ENCODE measurements around the gene IL17RA.

Gene IL17RA

GRCh38 chr22:17161991-17162390, 77.2 kb downstream of the IL17RA start:
- no peak for DNase-seq

DNA sequence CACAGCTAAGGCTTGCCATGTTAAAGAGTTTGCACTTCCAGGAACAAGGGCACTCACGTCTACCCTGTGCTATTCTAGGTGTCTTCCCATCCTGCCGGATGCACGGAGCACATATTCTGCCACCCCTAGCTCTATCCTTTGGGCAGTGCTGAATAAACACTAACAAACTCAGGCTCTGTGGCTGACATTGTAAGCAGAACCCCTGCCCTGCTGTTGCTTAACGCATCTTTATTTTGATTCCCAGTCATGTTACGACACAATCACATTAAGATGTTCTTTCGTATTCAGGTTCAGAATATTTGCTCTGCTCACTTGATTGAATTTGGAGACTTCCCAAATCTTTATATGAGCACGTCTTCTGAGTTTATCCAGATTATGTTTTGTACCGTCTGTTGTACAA, 77.9 kb downstream of the IL17RA start:
- DNase-seq: no peak

GRCh38 chr22:17164392-17165024, 79.7 kb downstream of the IL17RA start:
- peak; percentile 31 for DNase-seq

All from DMS53 (cell line).